ENCODE measurements around the gene TAS2R3.
"Not testable (repeated sequence)": the region's sequence is repeated elsewhere in the genome, so short reads cannot be mapped to it uniquely, and the experiment has no call there.

- not testable (repeated sequence) for TF ChIP-seq POLR2AphosphoS5, CTCF (IDR thresholded peaks at IDR 0.05)
Measured at GRCh38 chr7:141770083-141770583, 6.2 kb downstream of the TAS2R3 start.
